Activated B cell treated with CpG ODN at 0.5 μM for 24 hours (primary cell): ENCODE results near the gene ARHGEF11. TPM values are rescaled to one million over a fixed set of nuclear protein-coding genes. Genes with fewer than 3 reads are reported as not detected.

Experiments used
- ATAC-seq: fragments of 200-7000 bp; cut with Tn5 transposase; one replicate; pipeline ENCODE4 v1.10.0; 2021; ENCODE audit warnings: low read depth, mild to moderate bottlenecking, moderate library complexity
- CTCF ChIA-PET: fragments of 350-600 bp; sonication (Branson Sonifier 250); formaldehyde crosslinking; loops from one replicate; lab custom pipeline; 2021; ENCODE audit warnings: antibody characterized with exemption; lab: Charles Lee
- POLR2A ChIA-PET: fragments of 350-600 bp; sonication (Branson Sonifier 250); formaldehyde crosslinking; loops from one replicate; lab custom pipeline; 2021; ENCODE audit warnings: antibody characterized with exemption; lab: Charles Lee
- DNase-seq: peaks from one replicate; pipeline ENCODE4 v3.0.0; 2022
- H3K27ac Mint-ChIP-seq: one replicate; pipeline ENCODE4 v1.8.0; 2020; ENCODE audit warnings: mixed read lengths
- H3K27me3 Mint-ChIP-seq: one replicate; pipeline ENCODE4 v1.8.0; 2021; ENCODE audit warnings: mixed read lengths
- H3K36me3 Mint-ChIP-seq: one replicate; pipeline ENCODE4 v1.8.0; 2021; ENCODE audit warnings: low read depth, mixed read lengths
- H3K4me1 Mint-ChIP-seq: one replicate; pipeline ENCODE4 v1.8.0; 2021; ENCODE audit warnings: mixed read lengths
- H3K4me3 Mint-ChIP-seq: one replicate; pipeline ENCODE4 v1.8.0; 2020; ENCODE audit warnings: mild to moderate bottlenecking, mixed read lengths
- H3K9me3 Mint-ChIP-seq: one replicate; pipeline ENCODE4 v1.8.0; 2020; ENCODE audit warnings: mixed read lengths
- intact Hi-C: fragments of 100-400 bp; cut with micrococcal nuclease; formaldehyde crosslinking; loops from one replicate; pipeline ENCODE4 v1.15.1; 2024
- total RNA-seq: library from RNA; stranded (reverse); gene quantifications from 2 replicates; pipeline ENCODE4 v1.2.3, GENCODE V29; 2022
- TF ChIP-seq, protein P1 (sequence below): fragments of 200-600 bp; IDR thresholded peaks from one replicate; pipeline ENCODE4 v1.8.0; 2022; ENCODE audit warnings: antibody characterized with exemption, mild to moderate bottlenecking

ARHGEF11 gene
- total RNA-seq, 1 donor from 2014 or later, result 0.95 TPM

DNA sequence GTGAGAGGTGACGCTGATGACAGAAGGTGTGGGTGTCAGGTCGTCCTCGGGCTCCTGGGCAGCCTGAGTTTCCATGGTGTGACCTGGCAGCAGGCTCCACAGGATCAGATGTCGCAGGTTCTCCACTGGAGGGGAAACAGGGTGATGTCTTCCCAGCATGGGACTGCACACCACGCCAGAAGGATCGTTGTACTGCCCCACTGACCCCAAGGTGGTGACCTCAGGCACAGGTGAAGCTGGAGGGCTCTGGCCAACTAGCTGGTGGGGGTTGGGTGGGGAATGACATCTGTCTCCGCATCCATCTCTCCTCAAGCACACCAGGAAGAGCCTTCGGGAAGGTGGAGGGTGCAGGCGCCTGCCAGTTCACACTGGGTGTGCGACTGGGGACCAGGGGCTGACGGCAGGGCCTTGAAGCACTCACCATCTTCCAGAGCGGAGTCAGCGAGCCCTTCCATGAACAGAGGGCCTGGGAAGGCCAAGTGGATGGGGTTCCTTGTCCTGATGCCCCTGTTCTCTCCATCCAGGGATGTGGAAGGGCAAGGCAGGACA, 105.7 kb downstream of the ARHGEF11 start:
- no peak overlapping the region for H3K27ac Mint-ChIP-seq
- TF ChIP-seq, protein P1, sequence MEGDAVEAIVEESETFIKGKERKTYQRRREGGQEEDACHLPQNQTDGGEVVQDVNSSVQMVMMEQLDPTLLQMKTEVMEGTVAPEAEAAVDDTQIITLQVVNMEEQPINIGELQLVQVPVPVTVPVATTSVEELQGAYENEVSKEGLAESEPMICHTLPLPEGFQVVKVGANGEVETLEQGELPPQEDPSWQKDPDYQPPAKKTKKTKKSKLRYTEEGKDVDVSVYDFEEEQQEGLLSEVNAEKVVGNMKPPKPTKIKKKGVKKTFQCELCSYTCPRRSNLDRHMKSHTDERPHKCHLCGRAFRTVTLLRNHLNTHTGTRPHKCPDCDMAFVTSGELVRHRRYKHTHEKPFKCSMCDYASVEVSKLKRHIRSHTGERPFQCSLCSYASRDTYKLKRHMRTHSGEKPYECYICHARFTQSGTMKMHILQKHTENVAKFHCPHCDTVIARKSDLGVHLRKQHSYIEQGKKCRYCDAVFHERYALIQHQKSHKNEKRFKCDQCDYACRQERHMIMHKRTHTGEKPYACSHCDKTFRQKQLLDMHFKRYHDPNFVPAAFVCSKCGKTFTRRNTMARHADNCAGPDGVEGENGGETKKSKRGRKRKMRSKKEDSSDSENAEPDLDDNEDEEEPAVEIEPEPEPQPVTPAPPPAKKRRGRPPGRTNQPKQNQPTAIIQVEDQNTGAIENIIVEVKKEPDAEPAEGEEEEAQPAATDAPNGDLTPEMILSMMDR, result no peak
- DNase-seq, result no peak
- POLR2A ChIA-PET, result no interaction called here
- no peaks in the 10 kb centered on the region for H3K9me3 Mint-ChIP-seq
- H3K27me3 Mint-ChIP-seq, result peaks cover 2% of the 10 kb centered on the region
- no peaks in the 10 kb centered on the region for H3K4me1 Mint-ChIP-seq
- no peak overlapping the region for H3K4me3 Mint-ChIP-seq
- ATAC-seq, result no peak
- intact Hi-C loops, result no loop called here
- H3K36me3 Mint-ChIP-seq, result peaks cover 2% of the 10 kb centered on the region
- CTCF ChIA-PET, result no interaction called here

DNA sequence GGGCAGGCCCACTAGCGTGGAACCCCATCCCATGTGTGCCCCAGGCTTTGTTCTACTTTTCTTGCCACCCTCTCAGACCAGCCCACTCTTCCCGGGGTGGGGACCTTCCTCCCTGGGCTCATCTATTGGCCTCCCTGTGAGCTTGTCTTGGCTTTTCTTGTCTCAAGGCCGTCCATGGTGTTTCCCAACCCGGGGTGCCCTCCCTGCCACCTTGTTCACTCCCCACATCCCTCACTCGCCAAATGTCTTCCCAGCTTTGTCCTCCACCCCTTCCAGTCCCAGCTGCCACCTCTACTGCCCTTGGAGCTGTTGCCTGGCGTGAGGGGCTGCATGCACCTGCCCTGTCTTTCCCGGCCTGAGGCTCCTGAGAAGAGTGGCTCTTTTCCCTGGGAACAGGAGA, 106.7 kb downstream of the ARHGEF11 start:
- intact Hi-C loops, result no loop called here
- no peaks in the 10 kb centered on the region for H3K36me3 Mint-ChIP-seq
- H3K27me3 Mint-ChIP-seq, result peaks cover 2% of the 10 kb centered on the region
- DNase-seq (no peak), ATAC-seq (no peak)
- TF ChIP-seq, protein P1, result no peak
- H3K4me1 Mint-ChIP-seq, result no peaks in the 10 kb centered on the region
- no peaks in the 10 kb centered on the region for H3K9me3 Mint-ChIP-seq
- H3K27ac Mint-ChIP-seq, result no peak overlapping the region
- ChIA-PET CTCF (no interaction called here), POLR2A (no interaction called here)
- H3K4me3 Mint-ChIP-seq, result no peak overlapping the region

GRCh38 chr1:156937883-156938282, 107.7 kb downstream of the ARHGEF11 start:
- CTCF ChIA-PET, result no interaction called here
- no peaks in the 10 kb centered on the region for H3K4me1 Mint-ChIP-seq
- POLR2A ChIA-PET, result no interaction called here
- H3K36me3 Mint-ChIP-seq, result no peaks in the 10 kb centered on the region
- peaks cover 7% of the 10 kb centered on the region for H3K27me3 Mint-ChIP-seq
- DNase-seq, result no peak
- TF ChIP-seq, protein P1, result no peak
- intact Hi-C loops, result no loop called here
- no peak overlapping the region for H3K4me3 Mint-ChIP-seq
- ATAC-seq, result no peak
- no peaks in the 10 kb centered on the region for H3K9me3 Mint-ChIP-seq
- H3K27ac Mint-ChIP-seq, result no peak overlapping the region

DNA sequence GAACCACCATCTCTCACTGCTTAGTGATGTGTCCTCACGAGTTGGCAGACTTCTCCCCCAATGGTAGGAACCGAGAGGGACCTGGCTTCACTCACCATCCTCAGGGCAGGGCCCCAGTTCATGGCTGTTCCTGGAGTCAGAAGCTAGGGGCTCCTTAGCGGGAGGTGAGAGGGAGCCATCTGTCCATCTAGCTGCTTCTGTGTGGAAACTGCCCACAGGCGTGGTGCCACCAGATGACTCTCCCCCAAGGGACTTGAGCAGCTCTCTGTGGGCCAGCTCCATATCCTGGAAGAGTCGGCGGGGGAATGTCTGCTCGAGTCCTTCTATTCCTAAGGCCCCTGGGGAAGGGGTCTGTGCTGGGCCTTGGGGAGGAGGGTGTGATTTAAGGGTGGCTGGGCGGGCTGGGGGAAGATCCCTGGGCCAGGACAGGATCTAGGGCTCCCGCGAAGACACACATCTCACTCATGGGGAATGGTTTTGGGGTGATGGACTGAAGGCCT, 108.8 kb downstream of the ARHGEF11 start:
- DNase-seq (no peak), ATAC-seq (no peak)
- Mint-ChIP-seq H3K36me3 (no peaks in the 10 kb centered on the region), H3K4me1 (no peaks in the 10 kb centered on the region), H3K4me3 (no peak overlapping the region), H3K9me3 (no peaks in the 10 kb centered on the region), H3K27ac (no peak overlapping the region), H3K27me3 (peaks cover 17% of the 10 kb centered on the region)
- TF ChIP-seq, protein P1, result no peak
- intact Hi-C loops, result no loop called here
- POLR2A ChIA-PET, result no interaction called here
- CTCF ChIA-PET, result no interaction called here

- POLR2A ChIA-PET, result no interaction called here
Observed at GRCh38 chr1:156936191-156936590, 109.4 kb downstream of the ARHGEF11 start.

More at GRCh38 chr1:156936191-156936590, 109.4 kb downstream of the ARHGEF11 start:
- intact Hi-C loops, result no loop called here
- no peak for DNase-seq
- Mint-ChIP-seq H3K4me1 (no peaks in the 10 kb centered on the region), H3K4me3 (no peak overlapping the region), H3K27me3 (peaks cover 22% of the 10 kb centered on the region), H3K9me3 (no peaks in the 10 kb centered on the region), H3K36me3 (no peaks in the 10 kb centered on the region), H3K27ac (no peak overlapping the region)
- CTCF ChIA-PET, result no interaction called here
- TF ChIP-seq, protein P1, result no peak
- ATAC-seq, result no peak
